H1 (cell line): Measurements from ENCODE around the gene POMT2. TPM values are rescaled to one million over a fixed set of nuclear protein-coding genes. Genes with fewer than 3 reads are reported as not detected.

Source experiments
- ASH2L ChIP-seq: fragments of 200-600, 300-600 bp; sonication (generic); IDR thresholded peaks from one replicate; pipeline ENCODE4 v1.7.1; 2017; ENCODE audit warnings: low read length
- ATF2 ChIP-seq: IDR thresholded peaks from 2 replicates; pipeline ENCODE4 v1.6.1; 2012; ENCODE audit warnings: low read length, inconsistent platforms
- BACH1 ChIP-seq: IDR thresholded peaks from 2 replicates; pipeline ENCODE4 v1.6.1; 2012; ENCODE audit warnings: low read length, improper control_type of control experiment
- CHD7 ChIP-seq: fragments of 300-600 bp; sonication (generic); IDR thresholded peaks from 2 replicates; pipeline ENCODE4 v1.7.1; 2012; ENCODE audit warnings: low read length, moderate library complexity, mild to moderate bottlenecking, inconsistent platforms; ENCODE audit not compliant: insufficient replicate concordance
- EGR1 ChIP-seq: IDR thresholded peaks from 2 replicates; pipeline ENCODE4 v1.6.1; 2011; ENCODE audit warnings: low read depth, low read length, borderline replicate concordance
- GABPA ChIP-seq: IDR thresholded peaks from 2 replicates; pipeline ENCODE4 v1.6.1; 2011; ENCODE audit warnings: mild to moderate bottlenecking, low read length, moderate library complexity, borderline replicate concordance; ENCODE audit not compliant: insufficient read depth
- JUND ChIP-seq: IDR thresholded peaks from 2 replicates; pipeline ENCODE4 v1.6.1; 2011; ENCODE audit warnings: mild to moderate bottlenecking, improper control_type of control experiment, low read length
- KDM4A ChIP-seq: IDR thresholded peaks from one replicate; pipeline ENCODE4 v1.7.1; 2012; ENCODE audit warnings: low read depth, mild to moderate bottlenecking, moderate library complexity, low read length, inconsistent platforms; ENCODE audit not compliant: severe bottlenecking
- KDM5A ChIP-seq: fragments of 200-600 bp; IDR thresholded peaks from 2 replicates; pipeline ENCODE4 v1.7.1; 2012; ENCODE audit warnings: mild to moderate bottlenecking, low read length, inconsistent platforms, mixed read lengths
- RFX5 ChIP-seq: IDR thresholded peaks from 2 replicates; pipeline ENCODE4 v1.6.1; 2011; ENCODE audit warnings: low read depth, low read length, improper control_type of control experiment, borderline replicate concordance
- TAF1 ChIP-seq: IDR thresholded peaks from 2 replicates; pipeline ENCODE4 v1.6.1; 2011; ENCODE audit warnings: mild to moderate bottlenecking, low read depth, low read length
- polyA plus RNA-seq, 7 experiments: library from polyadenylated mRNA; depleted of rRNA in 3 of 7; stranded (reverse) in 5 of 7; unstranded in 2 of 7; fragments of >200 nt in 5 of 7; fragments of 200-250 nt in 2 of 7; gene quantifications; 1 replicate in 5 of 7; 2 replicates in 1 of 7; 4 replicates in 1 of 7; pipeline versions ENCODE4 v1.2.1 to v1.2.3, GENCODE V29; 2011 to 2013; ENCODE audit warnings: missing spikeins in 2 of 7, mixed read lengths in 2 of 7
- total RNA-seq: library from RNA; stranded (reverse); fragmentation: NEBNext Ultra II Directional; extraction: Animal tissue kit (Norgen Biotek cat#: 25700); gene quantifications from 2 replicates; pipeline ENCODE4 v1.2.1, GENCODE V29; 2021

Gene POMT2
- total and polyA plus RNA-seq, 2 of the 8 experiments (the other 6 are each of a cell fraction or from before 2014, with no cell fraction given): 20.8 to 44.9 TPM

- peak; percentile 73 for TF ChIP-seq CHD7
- no peak for TF ChIP-seq KDM5A
- no peak for TF ChIP-seq EGR1
- no peak for TF ChIP-seq RFX5
- no peak for TF ChIP-seq ASH2L
- no peak for TF ChIP-seq BACH1
- no peak for TF ChIP-seq GABPA
- TF ChIP-seq JUND: peak; percentile 37; the same call in 1 of the 2 replicates
- peak; percentile 66; the same call in 1 of the 2 replicates for TF ChIP-seq ATF2
- TF ChIP-seq TAF1: no peak
- no peak for TF ChIP-seq KDM4A
Observed at GRCh38 chr14:77338302-77338701, 17.6 kb upstream of the POMT2 start (continued).
